IMR-90 (cell line): Measurements from ENCODE around the gene CYP21A2. TPM values are rescaled to one million over a fixed set of nuclear protein-coding genes. Genes with fewer than 3 reads are reported as not detected.
"Not testable (repeated sequence)": the region's sequence is repeated elsewhere in the genome, so short reads cannot be mapped to it uniquely, and the experiment has no call there.

Experiments used
- ATAC-seq: fragments of 200-7000 bp; cut with Tn5 transposase; 2 replicates; pipeline ENCODE4 v1.9.1; 2020; ENCODE audit warnings: low read depth, mild to moderate bottlenecking, moderate library complexity
- BruUV-seq: library from RNA; stranded (reverse); fragments of 400-500 nt; replicated peaks from 2 replicates; lab custom pipeline; 2021; lab: Mats Ljungman, UMichigan
- CTCF ChIA-PET: fragments of 300-600 bp; formaldehyde crosslinking; extraction: SDS; loops from one replicate; lab custom pipeline; 2021; ENCODE audit warnings: antibody characterized with exemption; lab: Yijun Ruan, JAX
- POLR2A ChIA-PET: fragments of 300-600 bp; sonication (Branson Sonifier 250); formaldehyde crosslinking; loops from one replicate; lab custom pipeline; 2022; ENCODE audit warnings: antibody characterized with exemption; ENCODE audit not compliant: unreplicated experiment; lab: Charles Lee
- DNase-seq: peaks from one replicate; pipeline ENCODE4 v3.0.0; 2013
- H2AFZ ChIP-seq: replicated peaks from 2 replicates; pipeline ENCODE3; 2013; ENCODE audit warnings: low read length, mild to moderate bottlenecking; ENCODE audit not compliant: poor library complexity
- H2AK5ac ChIP-seq: 2 replicates; pipeline ENCODE4 v1.6.1; 2013; ENCODE audit warnings: low read depth, low read length, inconsistent platforms
- H2AK9ac ChIP-seq: replicated peaks from 2 replicates; pipeline ENCODE3; 2013; ENCODE audit warnings: mild to moderate bottlenecking, low read depth, low read length, moderate library complexity; ENCODE audit not compliant: poor library complexity
- H2BK120ac ChIP-seq: 2 replicates; pipeline ENCODE4 v1.6.1; 2013; ENCODE audit warnings: low read depth, low read length, inconsistent platforms
- H2BK15ac ChIP-seq: 3 replicates; pipeline ENCODE4 v1.6.1; 2013; ENCODE audit warnings: low read depth, low read length, inconsistent platforms
- H2BK20ac ChIP-seq: 2 replicates; pipeline ENCODE4 v1.6.1; 2013; ENCODE audit warnings: low read depth, mild to moderate bottlenecking, inconsistent platforms, low read length, moderate library complexity
- H2BK5ac ChIP-seq: 2 replicates; pipeline ENCODE4 v1.6.1; 2013; ENCODE audit warnings: mild to moderate bottlenecking, low read depth, low read length, inconsistent platforms; ENCODE audit not compliant: poor library complexity, severe bottlenecking
- H3K14ac ChIP-seq: replicated peaks from 2 replicates; pipeline ENCODE4 v1.6.1; 2013; ENCODE audit warnings: low read depth, low read length, inconsistent platforms
- H3K18ac ChIP-seq: 2 replicates; pipeline ENCODE4 v1.6.1; 2013; ENCODE audit warnings: low read depth, low read length, control low read depth
- H3K23ac ChIP-seq: 2 replicates; pipeline ENCODE4 v1.6.1; 2013; ENCODE audit warnings: low read depth, low read length, inconsistent platforms
- H3K27ac ChIP-seq: 2 replicates; pipeline ENCODE4 v1.5.1; 2013; ENCODE audit warnings: mild to moderate bottlenecking, control low read depth, low read length; ENCODE audit not compliant: insufficient read depth
- H3K27me3 ChIP-seq: 2 replicates; pipeline ENCODE4 v1.6.1; 2013; ENCODE audit warnings: low read length; ENCODE audit not compliant: control insufficient read depth, insufficient read depth
- H3K36me3 ChIP-seq: 2 replicates; pipeline ENCODE4 v1.6.1; 2013; ENCODE audit warnings: low read length, mixed read lengths; ENCODE audit not compliant: control insufficient read depth, insufficient read depth
- H3K4ac ChIP-seq: 2 replicates; pipeline ENCODE4 v1.6.1; 2013; ENCODE audit warnings: low read depth, low read length, inconsistent platforms
- H3K4me1 ChIP-seq: 2 replicates; pipeline ENCODE4 v1.6.1; 2013; ENCODE audit warnings: low read length, mixed read lengths; ENCODE audit not compliant: control insufficient read depth, insufficient read depth
- H3K4me2 ChIP-seq: 2 replicates; pipeline ENCODE4 v1.6.1; 2013; ENCODE audit warnings: low read depth, mild to moderate bottlenecking, control low read depth, low read length, moderate library complexity
- H3K4me3 ChIP-seq: 2 replicates; pipeline ENCODE4 v1.5.1; 2013; ENCODE audit warnings: low read depth, mild to moderate bottlenecking, control low read depth, low read length, moderate library complexity; ENCODE audit not compliant: insufficient read depth
- H3K56ac ChIP-seq: 2 replicates; pipeline ENCODE4 v1.6.1; 2013; ENCODE audit warnings: low read length, inconsistent platforms; ENCODE audit not compliant: insufficient read depth; ENCODE audit errors: extremely low read depth
- H3K79me1 ChIP-seq, 2 experiments: 2 replicates each; pipeline ENCODE4 v1.6.1; 2013; ENCODE audit warnings: low read length in 2 of 2, inconsistent platforms in 1 of 2, low read depth in 1 of 2
- H3K9ac ChIP-seq: 2 replicates; pipeline ENCODE4 v1.6.1; 2013; ENCODE audit warnings: low read depth, low read length, control low read depth
- H3K9me1 ChIP-seq: 2 replicates; pipeline ENCODE4 v1.6.1; 2013; ENCODE audit warnings: low read length, inconsistent platforms; ENCODE audit not compliant: insufficient read depth
- H3K9me3 ChIP-seq: 2 replicates; pipeline ENCODE4 v1.6.1; 2013; ENCODE audit warnings: low read length; ENCODE audit not compliant: control insufficient read depth, insufficient read depth
- H4K20me1 ChIP-seq: 2 replicates; pipeline ENCODE4 v1.6.1; 2013; ENCODE audit warnings: low read length, inconsistent platforms; ENCODE audit not compliant: insufficient read depth
- H4K5ac ChIP-seq: 2 replicates; pipeline ENCODE4 v1.6.1; 2013; ENCODE audit warnings: mild to moderate bottlenecking, low read depth, low read length, control low read depth
- H4K8ac ChIP-seq, 2 experiments: 2 replicates each; pipeline ENCODE4 v1.6.1; 2013; ENCODE audit warnings: low read depth in 2 of 2, low read length in 2 of 2, control low read depth in 1 of 2, inconsistent platforms in 1 of 2
- H4K91ac ChIP-seq: 2 replicates; pipeline ENCODE4 v1.6.1; 2013; ENCODE audit warnings: low read depth, low read length, inconsistent platforms; ENCODE audit not compliant: insufficient read depth
- WGBS, 2 experiments: methylation state at CpG; one replicate each; pipeline versions ENCODE4 v1.1.5 to v1.1.7; 2013; ENCODE audit warnings: missing lambda C conversion rate in 2 of 2; ENCODE audit not compliant: insufficient read length in 1 of 2; ENCODE audit errors: extremely low coverage in 2 of 2; 5-methylcytosine and 5-hydroxymethylcytosine counted together
- dilution Hi-C: fragments of 300-500 bp; cut with HindIII; formaldehyde crosslinking; loops from one replicate; pipeline ENCODE4 v1.14.3; 2018; ENCODE audit warnings: low sequenced_read_pairs; ENCODE audit not compliant: unreplicated experiment
- in situ Hi-C: fragments of 300-500 bp; cut with MboI; formaldehyde crosslinking; loops from 3 replicates; pipeline ENCODE4 v1.14.3; 2019; ENCODE audit warnings: low sequenced_read_pairs, inconsistent platforms, mixed read lengths
- intact Hi-C: fragments of 100-400 bp; cut with micrococcal nuclease; formaldehyde crosslinking; loops from 2 replicates; pipeline ENCODE4 v1.10.0; 2022
- polyA plus RNA-seq, 3 experiments: library from polyadenylated mRNA; depleted of rRNA; stranded (reverse); fragments of >200 nt; gene quantifications; 2 replicates each; pipeline ENCODE4 v1.2.3, GENCODE V29; 2012; ENCODE audit warnings: low replicate concordance in 1 of 3
- total RNA-seq: library from RNA; depleted of rRNA; stranded (reverse); fragments of >200 nt; gene quantifications from 2 replicates; pipeline ENCODE4 v1.2.3, GENCODE V29; 2012

CYP21A2 gene
- total and polyA plus RNA-seq, 2 of the 4 experiments (the other 2 are of a cell fraction): 0.03 TPM; not detected in 1

DNA sequence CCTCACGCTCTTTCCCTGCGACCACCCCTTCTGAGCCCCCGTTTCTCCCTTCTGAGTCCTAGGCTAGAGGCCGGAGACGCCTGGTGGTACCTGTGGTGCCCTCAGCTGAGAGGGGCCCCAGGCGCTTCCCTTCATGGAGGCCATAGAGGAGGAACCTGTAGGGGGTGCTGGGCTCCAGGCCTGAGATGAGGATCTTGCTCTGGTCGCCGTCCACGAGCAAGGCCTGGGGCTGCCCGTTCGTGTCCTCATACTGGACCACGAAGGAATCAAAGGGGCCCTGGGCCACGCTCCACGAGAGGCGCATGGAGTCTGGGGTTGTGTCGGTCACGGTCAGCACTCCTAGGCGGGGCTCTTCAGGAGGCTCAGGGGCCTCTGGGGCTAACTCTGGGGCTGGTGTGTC lies 6.7 kb downstream of the CYP21A2 start:
- not testable (repeated sequence) for ATAC-seq, BruUV-seq
- intact Hi-C loops: loop anchor here (10.0 kb wide), 1 partner anchor 110 kb away; the partner anchor contains the start of genes PPT2 and PRRT1

More for the DNA sequence above, 6.7 kb downstream of the CYP21A2 start:
- CTCF ChIA-PET, H2AFZ ChIP-seq, H2BK15ac ChIP-seq, H3K14ac ChIP-seq, H3K18ac ChIP-seq, H3K27ac ChIP-seq, H3K36me3 ChIP-seq, H2AK5ac ChIP-seq, H4K91ac ChIP-seq, H3K56ac ChIP-seq, H3K9me1 ChIP-seq, H2BK20ac ChIP-seq, H3K23ac ChIP-seq, H3K79me1 ChIP-seq, H2AK9ac ChIP-seq, DNase-seq, in situ Hi-C loops, POLR2A ChIA-PET, H4K20me1 ChIP-seq, H3K4me3 ChIP-seq, H2BK120ac ChIP-seq, H3K4ac ChIP-seq, H3K27me3 ChIP-seq, H4K5ac ChIP-seq, dilution Hi-C loops, H3K9ac ChIP-seq, H3K4me2 ChIP-seq, H2BK5ac ChIP-seq, H4K8ac ChIP-seq, H3K9me3 ChIP-seq: not testable (repeated sequence)
- whole genome bisulfite sequencing, 2 experiments: no CpG with 5 or more reads among the region's 18 CpGs
- H3K4me1 ChIP-seq: peaks cover 16% of the 10 kb centered on the region; the same call in 1 of the 2 replicates
